Neural crest cell (in vitro differentiated cells): ENCODE results near the gene MET. TPM values are rescaled to one million over a fixed set of nuclear protein-coding genes. Genes with fewer than 3 reads are reported as not detected.

Experiments used
- DNase-seq: peaks from one replicate; pipeline ENCODE4 v3.0.0; 2021; ENCODE audit warnings: low read depth, mixed read lengths, low spot score
- H3K27ac Mint-ChIP-seq: one replicate; pipeline ENCODE4 v1.8.0; 2021; ENCODE audit warnings: mild to moderate bottlenecking, mixed read lengths; ENCODE audit not compliant: unreplicated experiment
- H3K27me3 Mint-ChIP-seq: 2 replicates; pipeline ENCODE4 v1.8.0; 2021; ENCODE audit warnings: low read depth, mild to moderate bottlenecking, mixed read lengths
- H3K36me3 Mint-ChIP-seq: 2 replicates; pipeline ENCODE4 v1.8.0; 2021; ENCODE audit warnings: low read depth, mild to moderate bottlenecking, mixed read lengths
- H3K4me1 Mint-ChIP-seq: 2 replicates; pipeline ENCODE4 v1.8.0; 2021; ENCODE audit warnings: mixed read lengths
- H3K4me3 Mint-ChIP-seq: one replicate; pipeline ENCODE4 v1.8.0; 2021; ENCODE audit warnings: mild to moderate bottlenecking, mixed read lengths
- H3K9me3 Mint-ChIP-seq: 2 replicates; pipeline ENCODE4 v1.8.0; 2021; ENCODE audit warnings: mixed read lengths
- total RNA-seq: library from RNA; stranded (reverse); gene quantifications from 2 replicates; pipeline ENCODE4 v1.2.1, GENCODE V29; 2021
- TF ChIP-seq, protein P1 (sequence below): fragments of 200-600 bp; sonication (generic); conservative IDR thresholded peaks from 2 replicates; pipeline ENCODE4 v1.5.0; 2021; ENCODE audit warnings: antibody characterized with exemption, mild to moderate bottlenecking

Gene MET
- total RNA-seq, 1 donor from 2014 or later = 4.0 TPM

DNA sequence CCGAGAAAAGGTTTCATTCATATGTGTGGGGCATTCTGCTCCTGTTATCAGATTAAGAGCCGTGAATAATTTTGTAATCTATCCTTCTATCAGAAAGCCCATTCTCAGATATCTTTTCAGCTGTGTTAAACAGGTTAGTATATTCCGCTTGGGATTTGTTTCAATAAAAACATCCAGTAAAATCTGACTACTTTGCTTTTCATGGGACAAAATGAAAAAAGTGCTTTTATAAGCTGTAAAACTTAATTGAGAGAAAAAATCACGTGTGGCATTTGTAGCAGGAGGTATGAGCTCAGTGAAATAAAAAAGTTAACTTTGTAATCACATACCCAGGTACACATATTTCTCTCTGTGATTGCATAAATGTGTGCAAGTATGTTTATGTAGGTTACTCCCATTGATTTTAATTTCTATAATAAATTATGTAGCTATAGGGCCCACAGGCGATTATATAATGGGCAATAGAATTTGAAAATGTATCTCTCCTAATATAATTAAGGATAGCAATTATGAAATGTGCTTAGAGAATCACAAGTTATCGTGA, 3.9 kb downstream of the MET start:
- Mint-ChIP-seq H3K27ac (no peak overlapping the region), H3K27me3 (peaks cover 60% of the 10 kb centered on the region), H3K36me3 (no peaks in the 10 kb centered on the region), H3K9me3 (no peaks in the 10 kb centered on the region), H3K4me3 (no peak overlapping the region), H3K4me1 (peaks cover 18% of the 10 kb centered on the region)
- TF ChIP-seq, protein P1, sequence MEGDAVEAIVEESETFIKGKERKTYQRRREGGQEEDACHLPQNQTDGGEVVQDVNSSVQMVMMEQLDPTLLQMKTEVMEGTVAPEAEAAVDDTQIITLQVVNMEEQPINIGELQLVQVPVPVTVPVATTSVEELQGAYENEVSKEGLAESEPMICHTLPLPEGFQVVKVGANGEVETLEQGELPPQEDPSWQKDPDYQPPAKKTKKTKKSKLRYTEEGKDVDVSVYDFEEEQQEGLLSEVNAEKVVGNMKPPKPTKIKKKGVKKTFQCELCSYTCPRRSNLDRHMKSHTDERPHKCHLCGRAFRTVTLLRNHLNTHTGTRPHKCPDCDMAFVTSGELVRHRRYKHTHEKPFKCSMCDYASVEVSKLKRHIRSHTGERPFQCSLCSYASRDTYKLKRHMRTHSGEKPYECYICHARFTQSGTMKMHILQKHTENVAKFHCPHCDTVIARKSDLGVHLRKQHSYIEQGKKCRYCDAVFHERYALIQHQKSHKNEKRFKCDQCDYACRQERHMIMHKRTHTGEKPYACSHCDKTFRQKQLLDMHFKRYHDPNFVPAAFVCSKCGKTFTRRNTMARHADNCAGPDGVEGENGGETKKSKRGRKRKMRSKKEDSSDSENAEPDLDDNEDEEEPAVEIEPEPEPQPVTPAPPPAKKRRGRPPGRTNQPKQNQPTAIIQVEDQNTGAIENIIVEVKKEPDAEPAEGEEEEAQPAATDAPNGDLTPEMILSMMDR = no peak
- no peak for DNase-seq

DNA sequence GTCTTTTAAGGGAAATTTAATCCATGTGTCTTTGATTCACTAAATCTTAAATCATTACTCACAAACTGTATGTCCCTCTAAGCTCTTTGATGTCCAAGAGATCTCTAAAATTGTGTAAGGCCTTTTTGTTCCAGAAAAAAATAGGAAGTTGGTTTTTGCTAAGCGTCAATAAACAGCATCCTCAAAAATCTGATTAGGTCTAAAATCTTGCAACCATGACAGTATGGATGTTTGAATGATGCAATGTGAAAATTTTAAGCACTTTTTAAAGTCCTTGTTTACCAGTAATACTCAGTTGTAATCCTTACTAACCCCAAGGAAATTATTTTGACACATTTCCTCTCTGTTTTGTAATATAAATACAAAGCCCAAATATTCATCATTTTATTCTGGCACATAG, 6.8 kb downstream of the MET start:
- Mint-ChIP-seq H3K4me3 (no peak overlapping the region), H3K27ac (no peak overlapping the region)
- TF ChIP-seq, protein P1 = no peak

DNA sequence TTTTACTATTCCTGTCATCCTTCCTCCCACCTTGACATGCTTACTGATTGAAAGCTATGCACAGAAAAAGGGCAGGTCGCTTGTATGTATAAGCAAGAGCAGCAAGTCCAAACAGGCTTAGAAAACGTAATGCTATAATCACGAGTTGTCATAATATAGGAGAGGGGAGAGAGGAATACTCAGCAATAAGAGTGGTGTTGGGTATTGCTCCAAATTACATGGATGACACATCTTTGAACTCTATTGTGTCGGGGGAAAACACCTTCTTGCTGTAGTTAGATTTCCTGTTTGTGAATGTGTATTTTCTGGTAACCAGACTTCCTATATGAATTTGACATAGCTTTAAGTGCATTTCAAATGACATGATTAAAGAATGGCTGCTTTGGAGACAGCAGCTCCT, 7.5 kb downstream of the MET start:
- Mint-ChIP-seq H3K36me3 (no peaks in the 10 kb centered on the region), H3K27ac (no peak overlapping the region), H3K4me1 (peaks cover 4% of the 10 kb centered on the region), H3K27me3 (peaks cover 28% of the 10 kb centered on the region), H3K4me3 (no peak overlapping the region), H3K9me3 (no peaks in the 10 kb centered on the region)
- TF ChIP-seq, protein P1 = no peak
- DNase-seq = no peak

More for the DNA sequence above, 6.8 kb downstream of the MET start:
- Mint-ChIP-seq H3K27me3 (peaks cover 35% of the 10 kb centered on the region), H3K36me3 (no peaks in the 10 kb centered on the region), H3K9me3 (no peaks in the 10 kb centered on the region), H3K4me1 (peaks cover 4% of the 10 kb centered on the region)
- DNase-seq = no peak

DNA sequence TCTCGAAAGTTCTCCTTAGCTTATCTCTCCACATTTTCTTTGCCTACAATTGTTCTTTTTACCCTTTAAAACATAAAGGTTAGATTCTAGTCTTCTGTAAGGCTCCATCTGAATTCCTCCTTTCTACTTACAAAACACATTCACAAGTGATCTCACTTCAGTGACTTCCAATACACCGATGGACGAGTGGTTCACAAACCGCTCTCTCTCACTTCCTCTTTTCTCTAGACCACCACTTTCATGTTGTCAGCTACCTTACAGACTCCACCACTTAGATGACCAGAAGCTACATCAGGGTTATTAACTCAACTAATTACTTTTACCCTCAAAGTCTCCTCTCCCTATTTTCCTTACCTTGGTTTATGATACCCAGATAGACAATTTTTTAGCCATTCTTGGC, 11.8 kb downstream of the MET start:
- Mint-ChIP-seq H3K27me3 (no peaks in the 10 kb centered on the region), H3K27ac (no peak overlapping the region), H3K36me3 (no peaks in the 10 kb centered on the region), H3K4me1 (peaks cover 5% of the 10 kb centered on the region), H3K9me3 (peaks cover 6% of the 10 kb centered on the region), H3K4me3 (no peak overlapping the region)
- TF ChIP-seq, protein P1 = no peak
- no peak for DNase-seq

DNA sequence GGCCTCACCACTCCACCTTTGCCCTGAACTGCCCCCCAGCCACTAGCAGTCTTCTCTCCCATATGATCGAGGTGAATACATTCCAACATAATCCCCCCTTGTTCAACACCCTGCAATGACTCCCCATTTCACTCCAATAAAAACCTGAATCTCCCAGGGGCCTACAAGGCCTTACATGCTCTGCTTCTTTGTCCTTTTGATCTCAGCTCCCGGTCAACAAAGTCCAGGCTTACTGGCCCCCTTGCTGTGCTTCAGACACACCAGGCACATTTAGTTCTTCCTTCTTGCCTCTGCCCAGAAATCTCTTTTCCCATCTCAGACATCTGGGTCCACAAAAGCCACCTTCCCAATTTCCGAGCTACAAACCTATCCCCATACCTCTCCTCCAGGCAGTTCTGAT, 14.0 kb downstream of the MET start:
- no peaks in the 10 kb centered on the region for H3K27me3 Mint-ChIP-seq
- no peak overlapping the region for H3K4me3 Mint-ChIP-seq
- H3K27ac Mint-ChIP-seq = peak overlapping the region; percentile 77
- no peak for DNase-seq
- H3K9me3 Mint-ChIP-seq = peaks cover 6% of the 10 kb centered on the region
- peaks cover 5% of the 10 kb centered on the region for H3K4me1 Mint-ChIP-seq
- TF ChIP-seq, protein P1 = no peak
- no peaks in the 10 kb centered on the region for H3K36me3 Mint-ChIP-seq
